WTC11 (cell line): ENCODE data around the gene ZFP36L1. TPM values are rescaled to one million over a fixed set of nuclear protein-coding genes. Genes with fewer than 3 reads are reported as not detected.

Source experiments
- ATAC-seq: fragments of 200-7000 bp; cut with Tn5 transposase; 2 replicates; pipeline ENCODE4 v1.10.0; 2021; ENCODE audit warnings: mild to moderate bottlenecking, moderate library complexity
- CTCF ChIA-PET: fragments of 300-600 bp; sonication (Branson Sonifier 250); formaldehyde crosslinking; loops from one replicate; lab custom pipeline; 2021; ENCODE audit warnings: antibody characterized with exemption; lab: Charles Lee
- POLR2A ChIA-PET: fragments of 350-600 bp; sonication (Branson Sonifier 250); formaldehyde crosslinking; loops from one replicate; lab custom pipeline; 2021; ENCODE audit warnings: antibody characterized with exemption; lab: Charles Lee
- DNase-seq: peaks from one replicate; pipeline ENCODE4 v3.0.0; 2021; ENCODE audit warnings: low spot score
- H3K27ac Mint-ChIP-seq: 2 replicates; pipeline ENCODE4 v1.8.0; 2021; ENCODE audit warnings: mixed read lengths
- H3K27me3 Mint-ChIP-seq: 2 replicates; pipeline ENCODE4 v1.8.0; 2021; ENCODE audit warnings: low read depth, mild to moderate bottlenecking, moderate library complexity, mixed read lengths
- H3K36me3 Mint-ChIP-seq: 2 replicates; pipeline ENCODE4 v1.8.0; 2021; ENCODE audit warnings: mixed read lengths
- H3K4me1 Mint-ChIP-seq: 2 replicates; pipeline ENCODE4 v1.8.0; 2022; ENCODE audit warnings: mixed read lengths
- H3K4me3 Mint-ChIP-seq: 2 replicates; pipeline ENCODE4 v1.8.0; 2021; ENCODE audit warnings: mild to moderate bottlenecking, moderate library complexity, mixed read lengths
- H3K9me3 Mint-ChIP-seq: 2 replicates; pipeline ENCODE4 v1.8.0; 2021; ENCODE audit warnings: mixed read lengths
- CBFB ChIP-seq: sonication (generic); formaldehyde crosslinking; IDR thresholded peaks from 2 replicates; pipeline ENCODE4 v1.8.1; 2022; ENCODE audit warnings: mild to moderate bottlenecking, low read depth, missing genetic modification reagents
- CREB1 ChIP-seq: sonication (generic); formaldehyde crosslinking; IDR thresholded peaks from 2 replicates; pipeline ENCODE4 v1.8.0; 2023; ENCODE audit warnings: mild to moderate bottlenecking, missing genetic modification reagents
- JUN ChIP-seq: sonication (generic); formaldehyde crosslinking; IDR thresholded peaks from 2 replicates; pipeline ENCODE4 v1.8.0; 2023; ENCODE audit warnings: mild to moderate bottlenecking, missing genetic modification reagents
- NFATC4 ChIP-seq: fragments of 250-450 bp; sonication (Bioruptor Pico); IDR thresholded peaks from 2 replicates; pipeline ENCODE4 v1.9.0; 2021; ENCODE audit warnings: mild to moderate bottlenecking
- NR3C1 ChIP-seq: sonication (generic); formaldehyde crosslinking; conservative IDR thresholded peaks from 2 replicates; pipeline ENCODE4 v1.8.1; 2023; ENCODE audit warnings: low read depth, mild to moderate bottlenecking, missing genetic modification reagents
- PRRX2 ChIP-seq: fragments of 250-450 bp; sonication (Bioruptor Pico); IDR thresholded peaks from 2 replicates; pipeline ENCODE4 v1.8.0; 2021; ENCODE audit warnings: mild to moderate bottlenecking
- RELA ChIP-seq: sonication (generic); formaldehyde crosslinking; IDR thresholded peaks from 2 replicates; pipeline ENCODE4 v1.8.1; 2022; ENCODE audit warnings: missing genetic modification reagents, mild to moderate bottlenecking, borderline replicate concordance
- SMAD3 ChIP-seq: sonication (generic); formaldehyde crosslinking; IDR thresholded peaks from 2 replicates; pipeline ENCODE4 v1.8.0; 2022; ENCODE audit warnings: missing genetic modification reagents, mild to moderate bottlenecking, borderline replicate concordance
- ZNF263 ChIP-seq: sonication (generic); formaldehyde crosslinking; IDR thresholded peaks from 2 replicates; pipeline ENCODE4 v1.8.1; 2022; ENCODE audit warnings: low read depth, mild to moderate bottlenecking, moderate library complexity, missing genetic modification reagents
- total RNA-seq: library from RNA; stranded (reverse); gene quantifications from 3 replicates; pipeline ENCODE4 v1.2.3, GENCODE V29; 2021
- TF ChIP-seq, protein P1 (sequence below): sonication (generic); formaldehyde crosslinking; conservative IDR thresholded peaks from 2 replicates; pipeline ENCODE4 v1.8.1; 2022; ENCODE audit warnings: mild to moderate bottlenecking, missing genetic modification reagents
- TF ChIP-seq, protein P2 (sequence below): fragments of 250-450 bp; sonication (Bioruptor Pico); conservative IDR thresholded peaks from 2 replicates; pipeline ENCODE4 v1.9.0; 2021; ENCODE audit warnings: mild to moderate bottlenecking
- TF ChIP-seq, protein P3 (sequence below): fragments of 250-450 bp; sonication (Bioruptor Pico); IDR thresholded peaks from 2 replicates; pipeline ENCODE4 v1.9.0; 2021; ENCODE audit warnings: mild to moderate bottlenecking, borderline replicate concordance
- TF ChIP-seq, protein P4 (sequence below): sonication (generic); formaldehyde crosslinking; IDR thresholded peaks from 2 replicates; pipeline ENCODE4 v1.8.1; 2022; ENCODE audit warnings: mild to moderate bottlenecking, moderate library complexity, missing genetic modification reagents

The ZFP36L1 gene
- total RNA-seq, 1 experiment from 2014 or later: 132 TPM

GRCh38 chr14:68806526-68807147 is 13.8 kb upstream of the ZFP36L1 start:
- Mint-ChIP-seq H3K4me3 (no peak overlapping the region), H3K27ac (no peak overlapping the region), H3K36me3 (peaks cover 26% of the 10 kb centered on the region), H3K4me1 (peaks cover 26% of the 10 kb centered on the region), H3K27me3 (no peaks in the 10 kb centered on the region), H3K9me3 (peaks cover 29% of the 10 kb centered on the region)
- ChIA-PET POLR2A (interaction anchor here (1.6 kb wide), 1 partner anchor 14 kb away, joined by 7 read pairs; the partner anchor contains the start of gene ZFP36L1), CTCF (interaction anchor here (0.9 to 1.2 kb wide), 2 partner anchors 11 to 18 kb away, joined by 3 to 4 read pairs; no protein-coding TSS in a partner anchor)
- ATAC-seq (no peak), DNase-seq (no peak)
- TF ChIP-seq, protein P1, sequence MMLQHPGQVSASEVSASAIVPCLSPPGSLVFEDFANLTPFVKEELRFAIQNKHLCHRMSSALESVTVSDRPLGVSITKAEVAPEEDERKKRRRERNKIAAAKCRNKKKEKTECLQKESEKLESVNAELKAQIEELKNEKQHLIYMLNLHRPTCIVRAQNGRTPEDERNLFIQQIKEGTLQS (CRISPR knock-in tag): no peak

GRCh38 chr14:68805414-68805813 is 12.5 kb upstream of the ZFP36L1 start:
- no peak for DNase-seq
- Mint-ChIP-seq H3K4me1 (peaks cover 29% of the 10 kb centered on the region), H3K9me3 (peaks cover 30% of the 10 kb centered on the region), H3K27ac (no peak overlapping the region), H3K4me3 (no peak overlapping the region), H3K27me3 (no peaks in the 10 kb centered on the region), H3K36me3 (peaks cover 30% of the 10 kb centered on the region)
- ChIA-PET POLR2A (no interaction called here), CTCF (interaction anchor here (0.6 kb wide), 1 partner anchor 356 kb away, joined by 3 read pairs; no protein-coding TSS in a partner anchor)
- ATAC-seq: no peak
- TF ChIP-seq, protein P2, sequence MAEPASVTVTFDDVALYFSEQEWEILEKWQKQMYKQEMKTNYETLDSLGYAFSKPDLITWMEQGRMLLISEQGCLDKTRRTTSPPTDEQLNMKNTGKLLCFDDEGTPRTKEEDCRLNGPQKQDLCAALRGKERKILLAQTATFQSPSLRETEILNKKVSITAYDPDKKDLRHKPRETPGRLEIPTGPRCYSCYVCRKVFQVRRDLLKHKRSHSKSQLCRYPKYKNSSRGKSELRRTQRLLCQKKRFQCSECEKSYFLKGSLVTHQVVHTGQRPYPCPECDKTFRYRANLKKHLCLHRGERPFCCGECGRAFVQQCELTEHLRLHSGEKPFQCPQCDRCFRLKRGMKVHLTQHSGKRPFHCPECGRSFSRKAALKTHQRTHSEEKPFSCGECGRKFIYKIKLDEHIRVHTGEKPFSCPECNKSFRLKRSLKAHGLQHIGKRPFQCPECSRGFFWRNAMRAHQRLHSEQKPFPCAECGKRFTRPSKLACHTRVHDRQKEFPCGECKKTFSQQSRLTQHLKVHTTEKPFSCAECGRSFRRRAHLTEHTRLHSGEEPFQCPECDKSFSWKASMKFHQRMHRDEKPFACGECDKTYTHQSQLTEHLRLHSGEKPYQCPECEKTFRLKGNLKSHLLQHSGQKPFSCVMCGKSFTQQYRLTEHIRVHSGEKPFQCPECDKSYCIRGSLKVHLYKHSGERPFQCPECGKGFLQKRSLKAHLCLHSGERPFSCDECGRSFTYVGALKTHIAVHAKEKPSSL (CRISPR knock-in tag): no peak
- TF ChIP-seq NR3C1 (CRISPR knock-in tag): no peak
- TF ChIP-seq PRRX2 (CRISPR knock-in tag): no peak
- TF ChIP-seq, protein P3, sequence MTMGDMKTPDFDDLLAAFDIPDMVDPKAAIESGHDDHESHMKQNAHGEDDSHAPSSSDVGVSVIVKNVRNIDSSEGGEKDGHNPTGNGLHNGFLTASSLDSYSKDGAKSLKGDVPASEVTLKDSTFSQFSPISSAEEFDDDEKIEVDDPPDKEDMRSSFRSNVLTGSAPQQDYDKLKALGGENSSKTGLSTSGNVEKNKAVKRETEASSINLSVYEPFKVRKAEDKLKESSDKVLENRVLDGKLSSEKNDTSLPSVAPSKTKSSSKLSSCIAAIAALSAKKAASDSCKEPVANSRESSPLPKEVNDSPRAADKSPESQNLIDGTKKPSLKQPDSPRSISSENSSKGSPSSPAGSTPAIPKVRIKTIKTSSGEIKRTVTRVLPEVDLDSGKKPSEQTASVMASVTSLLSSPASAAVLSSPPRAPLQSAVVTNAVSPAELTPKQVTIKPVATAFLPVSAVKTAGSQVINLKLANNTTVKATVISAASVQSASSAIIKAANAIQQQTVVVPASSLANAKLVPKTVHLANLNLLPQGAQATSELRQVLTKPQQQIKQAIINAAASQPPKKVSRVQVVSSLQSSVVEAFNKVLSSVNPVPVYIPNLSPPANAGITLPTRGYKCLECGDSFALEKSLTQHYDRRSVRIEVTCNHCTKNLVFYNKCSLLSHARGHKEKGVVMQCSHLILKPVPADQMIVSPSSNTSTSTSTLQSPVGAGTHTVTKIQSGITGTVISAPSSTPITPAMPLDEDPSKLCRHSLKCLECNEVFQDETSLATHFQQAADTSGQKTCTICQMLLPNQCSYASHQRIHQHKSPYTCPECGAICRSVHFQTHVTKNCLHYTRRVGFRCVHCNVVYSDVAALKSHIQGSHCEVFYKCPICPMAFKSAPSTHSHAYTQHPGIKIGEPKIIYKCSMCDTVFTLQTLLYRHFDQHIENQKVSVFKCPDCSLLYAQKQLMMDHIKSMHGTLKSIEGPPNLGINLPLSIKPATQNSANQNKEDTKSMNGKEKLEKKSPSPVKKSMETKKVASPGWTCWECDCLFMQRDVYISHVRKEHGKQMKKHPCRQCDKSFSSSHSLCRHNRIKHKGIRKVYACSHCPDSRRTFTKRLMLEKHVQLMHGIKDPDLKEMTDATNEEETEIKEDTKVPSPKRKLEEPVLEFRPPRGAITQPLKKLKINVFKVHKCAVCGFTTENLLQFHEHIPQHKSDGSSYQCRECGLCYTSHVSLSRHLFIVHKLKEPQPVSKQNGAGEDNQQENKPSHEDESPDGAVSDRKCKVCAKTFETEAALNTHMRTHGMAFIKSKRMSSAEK (CRISPR knock-in tag): no peak
- TF ChIP-seq SMAD3: no peak
- TF ChIP-seq CBFB: no peak
- TF ChIP-seq NFATC4 (CRISPR knock-in tag): no peak

GRCh38 chr14:68801631-68802030 is 8.8 kb upstream of the ZFP36L1 start:
- no peaks in the 10 kb centered on the region for H3K27me3 Mint-ChIP-seq
- CTCF ChIA-PET: no interaction called here
- 0 out of 2 replicates have a peak overlapping the region, but pooled peaks have one; percentile 23 for H3K27ac Mint-ChIP-seq
- POLR2A ChIA-PET: no interaction called here
- peaks cover 41% of the 10 kb centered on the region for H3K36me3 Mint-ChIP-seq
- DNase-seq (no peak), ATAC-seq (no peak)
- TF ChIP-seq RELA (CRISPR knock-in tag) (no peak), CREB1 (CRISPR knock-in tag) (no peak), PRRX2 (CRISPR knock-in tag) (no peak), ZNF263 (CRISPR knock-in tag) (no peak), JUN (no peak)
- TF ChIP-seq, protein P4, sequence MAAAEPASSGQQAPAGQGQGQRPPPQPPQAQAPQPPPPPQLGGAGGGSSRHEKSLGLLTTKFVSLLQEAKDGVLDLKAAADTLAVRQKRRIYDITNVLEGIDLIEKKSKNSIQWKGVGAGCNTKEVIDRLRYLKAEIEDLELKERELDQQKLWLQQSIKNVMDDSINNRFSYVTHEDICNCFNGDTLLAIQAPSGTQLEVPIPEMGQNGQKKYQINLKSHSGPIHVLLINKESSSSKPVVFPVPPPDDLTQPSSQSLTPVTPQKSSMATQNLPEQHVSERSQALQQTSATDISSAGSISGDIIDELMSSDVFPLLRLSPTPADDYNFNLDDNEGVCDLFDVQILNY (CRISPR knock-in tag): no peak
- H3K4me3 Mint-ChIP-seq: no peak overlapping the region
- H3K4me1 Mint-ChIP-seq: peaks cover 41% of the 10 kb centered on the region
- peaks cover 46% of the 10 kb centered on the region for H3K9me3 Mint-ChIP-seq
